Heart left ventricle (tissue), 16 donors: ENCODE results near the gene AURKAIP1. TPM values are rescaled to one million over a fixed set of nuclear protein-coding genes. Genes with fewer than 3 reads are reported as not detected.

ENCODE experiments used
- ATAC-seq, 4 donors: fragments of 200-7000 bp; cut with Tn5 transposase; one replicate each; pipeline ENCODE4 v1.9.1; 2020 to 2022; ENCODE audit warnings: moderate library complexity in 4 of 4, mild to moderate bottlenecking in 3 of 4, moderate number of reproducible peaks in 1 of 4
- DNase-seq, 5 donors: peaks; one replicate each; pipeline ENCODE4 v3.0.0-alpha.2; 2020
- H3K27ac ChIP-seq, 12 donors: fragments of 200-600 bp; sonication (generic) in 4 of 12; one replicate each; pipeline versions ENCODE4 v1.5.0 to v1.8.0; 2016 to 2022; ENCODE audit warnings: mild to moderate bottlenecking in 2 of 12
- H3K27me3 ChIP-seq, 9 donors: fragments of 200-600 bp; sonication (generic) in 2 of 9; one replicate each; pipeline versions ENCODE4 v1.5.1 to v1.8.0; 2016 to 2022; ENCODE audit warnings: mild to moderate bottlenecking in 3 of 9
- H3K36me3 ChIP-seq, 9 donors: fragments of 200-600 bp; sonication (generic) in 2 of 9; one replicate each; pipeline versions ENCODE4 v1.5.0 to v1.8.0; 2018 to 2022; ENCODE audit warnings: mild to moderate bottlenecking in 2 of 9
- H3K4me1 ChIP-seq, 12 donors: fragments of 200-600 bp; sonication (generic) in 4 of 12; one replicate each; pipeline versions ENCODE4 v1.5.0 to v1.8.0; 2016 to 2022; ENCODE audit warnings: mild to moderate bottlenecking in 3 of 12
- H3K4me3 ChIP-seq, 12 donors: fragments of 200-600 bp; sonication (generic) in 4 of 12; one replicate each; pipeline versions ENCODE4 v1.5.0 to v1.8.0; 2017 to 2022; ENCODE audit warnings: mild to moderate bottlenecking in 9 of 12, moderate library complexity in 4 of 12
- H3K9me3 ChIP-seq, 12 donors: fragments of 200-600 bp; sonication (generic) in 4 of 12; one replicate each; pipeline versions ENCODE4 v1.5.0 to v1.8.0; 2016 to 2022; ENCODE audit warnings: mild to moderate bottlenecking in 1 of 12
- CTCF ChIP-seq, 12 donors: fragments of 200-600 bp; sonication (generic) in 4 of 12; IDR thresholded peaks; one replicate each; pipeline versions ENCODE4 v1.5.0 to v1.8.0; 2018 to 2022; ENCODE audit warnings: antibody characterized with exemption in 12 of 12, mild to moderate bottlenecking in 5 of 12
- POLR2A ChIP-seq, 2 donors: fragments of 450-650 bp; IDR thresholded peaks; one replicate each; pipeline ENCODE4 v1.6.1; 2017; ENCODE audit warnings: antibody characterized with exemption in 2 of 2, mild to moderate bottlenecking in 2 of 2, moderate library complexity in 2 of 2
- WGBS, 4 donors: extraction: QIAGEN DNeasy Blood & Tissue Kit in 2 of 4; methylation state at CpG; one replicate each; pipeline versions ENCODE4 v1.1.5 to v1.1.7; 2013 to 2018; 5-methylcytosine and 5-hydroxymethylcytosine counted together
- intact Hi-C, 10 donors: fragments of 100-400 bp; cut with DNase I; formaldehyde crosslinking; loops; one replicate each; pipeline versions ENCODE4 v1.11.1 to v1.14.2; 2022
- microRNA-seq, 4 donors: library from miRNA; unstranded; fragments of <30 nt; microRNA quantifications; one replicate each; pipeline versions ENCODE4 to v1.2.0, GENCODE V29; 2017 to 2020
- polyA plus RNA-seq, 2 donors: library from polyadenylated mRNA; stranded (reverse); fragments of 200-250 nt; gene quantifications; one replicate each; pipeline ENCODE4 v1.2.3, GENCODE V29; 2013
- total RNA-seq, 9 donors: library from RNA; depleted of rRNA in 2 of 9; stranded (reverse); fragments of >200 nt in 2 of 9; fragmentation: NEBNext Ultra II Directional in 3 of 9; extraction: Animal tissue kit (Norgen Biotek cat#: 25700) in 3 of 9; gene quantifications; one replicate each; pipeline versions ENCODE4 v1.1.0 to v1.2.4, GENCODE V29; 2016 to 2023
- donor health status: ischemic (EF 13 %, LVEDD 7.1; RV severe dilation, severe dysfunction).
- donor health status: healthy with polysubstance abuse.
- donor health status: DM: no; HTN: yes; CAD: no.
- donor health status: DM: no; HTN: no; CAD: no.
- donor health status: ischemic (EF 25% LVEDD 6.9; RV normal size, moderate dysfunction).
- donor health status: ischemic (EF 25% LVEDD 5.7; RV mildly dilated, moderate dysfunction).
- donor health status: healthy.
- donor health status: DM: yes; HTN: yes; CAD: no.
- donor health status: ischemic (EF 35%, LVEDD 5.7; RV mildly dilated, moderate dysfunction).
- donor health status: nonischemic (EF 11% LVEDD 7.7; RV severe dilation, severe dysfunction).
- donor health status: DM: yes; HTN: yes; CAD: no.
- donor health status: PGD.
- donor health status: ischemic (EF 29% LVEDD 5.4; RV normal size, mild dysfunction).
- donor health status: nonischemic (EF 23%, LVEDD 6.1; RV moderate dilation, normal function).

AURKAIP1 gene
- total and polyA plus RNA-seq, 11 donors = 157 to 465 (median 192) TPM

GRCh38 chr1:1324524-1325287, 50.3 kb downstream of the AURKAIP1 start, which contains the start of the genes CPTP and INTS11:
CPTP (plus strand) TSS chr1:1324802; CDS start chr1:1326911, 2,109 bp downstream.
INTS11 (minus strand) TSS chr1:1324660; CDS start chr1:1324608, 52 bp downstream.
- peak within 1 kb of the TSS; percentile 73 to 100 (median 95) for H3K4me3 ChIP-seq
- H3K27ac ChIP-seq = peak within 1 kb of the TSS; percentile 88 to 98 (median 96)
- peak; percentile 94 to 99 (median 96) for DNase-seq
- H3K36me3 ChIP-seq = peaks cover 0 to 38% (median 33%) of the 10 kb centered on the region in 9 donors
- H3K4me1 ChIP-seq = peaks cover 7 to 80% (median 43%) of the 10 kb centered on the region in 12 donors
- H3K9me3 ChIP-seq = no peaks in the 10 kb centered on the region
- whole genome bisulfite sequencing, 4 donors = 0 to 2% (median 1%) methylated on average over 5 to 84 of the region's 84 CpGs
- TF ChIP-seq POLR2A (IDR thresholded peaks at IDR 0.05) (peak; percentile 52 to 81), CTCF (IDR thresholded peaks at IDR 0.05) (no peak)
- ATAC-seq = peak; percentile 55 to 81 (median 80)
- intact Hi-C loops = loop anchor here in 1 of 10 donors (2.0 kb wide), 1 partner anchor 24 kb away; the partner anchor contains the start of gene DVL1
- no peaks in the 10 kb centered on the region for H3K27me3 ChIP-seq

GRCh38 chr1:1324084-1324523, 50.9 kb downstream of the AURKAIP1 start:
- WGBS, 4 donors = 0 to 1% (median 0%) methylated on average over 5 to 41 of the region's 41 CpGs
- DNase-seq (no peak), ATAC-seq (no peak)
- H3K27ac ChIP-seq = peak overlapping the region; percentile 67 to 98 (median 96)
- TF ChIP-seq POLR2A (IDR thresholded peaks at IDR 0.05) (no peak), CTCF (IDR thresholded peaks at IDR 0.05) (no peak)
- H3K4me3 ChIP-seq = peak overlapping the region; percentile 73 to 100 (median 95)
- no peaks in the 10 kb centered on the region for H3K27me3 ChIP-seq
- peaks cover 0 to 44% (median 36%) of the 10 kb centered on the region in 9 donors for H3K36me3 ChIP-seq
- H3K9me3 ChIP-seq = no peaks in the 10 kb centered on the region
- intact Hi-C loops = loop anchor here in 1 of 10 donors (2.0 kb wide), 1 partner anchor 25 kb away; the partner anchor contains the start of gene DVL1
- peaks cover 7 to 80% (median 43%) of the 10 kb centered on the region in 12 donors for H3K4me1 ChIP-seq

Small RNA genes within 50 kb of the gene (microRNA-seq; reads per million reads assigned to microRNA genes)
- 0 to 0.62 (median 0.10) reads per million in 4 donors for gene MIR6808

Other genes with a start within 250 kb of the AURKAIP1 start
- under 1 TPM in 5 of 9 donors, not detected in 4; 0.14 to 0.53 (median 0.27) TPM for gene TTLL10, start 201.3 kb downstream of the AURKAIP1 start, total RNA-seq
- gene TTLL10, start 201.3 kb downstream of the AURKAIP1 start, polyA plus RNA-seq = under 1 TPM; 0.03 to 0.19 TPM
- under 1 TPM in 2 of 9 donors, not detected in 7; 0.77 to 0.93 TPM for gene TNFRSF18, start 168.6 kb downstream of the AURKAIP1 start, total RNA-seq
- under 1 TPM in 1 of 2 donors, not detected in 1; 0.24 TPM for gene TNFRSF18, start 168.6 kb downstream of the AURKAIP1 start, polyA plus RNA-seq
- 10 to 100 TPM in 1 of 9 donors, 1 to 10 TPM in 8; 1.1 to 23.8 (median 2.7) TPM for gene TNFRSF4, start 161.1 kb downstream of the AURKAIP1 start, total RNA-seq
- gene TNFRSF4, start 161.1 kb downstream of the AURKAIP1 start, polyA plus RNA-seq = 1 to 10 TPM; 3.2 to 4.0 TPM
- 100 to 1,000 TPM; 102 to 167 (median 120) TPM for gene SDF4, start 143.2 kb downstream of the AURKAIP1 start, total RNA-seq
- gene SDF4, start 143.2 kb downstream of the AURKAIP1 start, polyA plus RNA-seq = 100 to 1,000 TPM; 102 to 212 TPM
- 10 to 100 TPM in 7 of 9 donors, 1 to 10 TPM in 2; 8.1 to 21.4 (median 11.2) TPM for gene B3GALT6, start 143.0 kb downstream of the AURKAIP1 start, total RNA-seq
- 10 to 100 TPM in 1 of 2 donors, 1 to 10 TPM in 1; 6.7 to 15.7 TPM for gene B3GALT6, start 143.0 kb downstream of the AURKAIP1 start, polyA plus RNA-seq
- 1 to 10 TPM in 2 of 9 donors, under 1 TPM in 5, not detected in 2; 0.72 to 3.5 (median 0.85) TPM for gene C1QTNF12, start 128.5 kb downstream of the AURKAIP1 start, total RNA-seq
- gene C1QTNF12, start 128.5 kb downstream of the AURKAIP1 start, polyA plus RNA-seq = under 1 TPM; 0.84 to 0.93 TPM
- 10 to 100 TPM; 23.3 to 43.9 (median 33.2) TPM for gene UBE2J2, start 101.4 kb downstream of the AURKAIP1 start, total RNA-seq
- gene UBE2J2, start 101.4 kb downstream of the AURKAIP1 start, polyA plus RNA-seq = 10 to 100 TPM; 38.7 to 53.6 TPM
- gene SCNN1D, start 94.8 kb downstream of the AURKAIP1 start, total RNA-seq = 10 to 100 TPM in 1 of 9 donors, 1 to 10 TPM in 5, under 1 TPM in 3; 0.81 to 12.2 (median 3.7) TPM
- gene SCNN1D, start 94.8 kb downstream of the AURKAIP1 start, polyA plus RNA-seq = 1 to 10 TPM in 1 of 2 donors, under 1 TPM in 1; 0.47 to 6.2 TPM
- 10 to 100 TPM; 28.7 to 56.3 (median 34.1) TPM for gene ACAP3, start 67.3 kb downstream of the AURKAIP1 start, total RNA-seq
- 10 to 100 TPM; 20.1 to 59.5 TPM for gene ACAP3, start 67.3 kb downstream of the AURKAIP1 start, polyA plus RNA-seq
- 10 to 100 TPM in 4 of 9 donors, 1 to 10 TPM in 5; 6.8 to 17.7 (median 9.7) TPM for gene PUSL1, start 66.6 kb downstream of the AURKAIP1 start, total RNA-seq
- 10 to 100 TPM; 16.0 to 16.2 TPM for gene PUSL1, start 66.6 kb downstream of the AURKAIP1 start, polyA plus RNA-seq
- 10 to 100 TPM; 46.8 to 91.3 (median 67.6) TPM for gene INTS11, start 50.5 kb downstream of the AURKAIP1 start, total RNA-seq
- gene INTS11, start 50.5 kb downstream of the AURKAIP1 start, polyA plus RNA-seq = 100 to 1,000 TPM in 1 of 2 donors, 10 to 100 TPM in 1; 81.7 to 117 TPM
- 100 to 1,000 TPM in 2 of 9 donors, 10 to 100 TPM in 7; 50.7 to 220 (median 72.4) TPM for gene CPTP, start 50.4 kb downstream of the AURKAIP1 start, total RNA-seq
- gene CPTP, start 50.4 kb downstream of the AURKAIP1 start, polyA plus RNA-seq = 100 to 1,000 TPM in 1 of 2 donors, 10 to 100 TPM in 1; 57.6 to 226 TPM
- gene TAS1R3, start 43.9 kb downstream of the AURKAIP1 start, total RNA-seq = under 1 TPM; 0.21 to 0.80 (median 0.38) TPM
- 1 to 10 TPM in 1 of 2 donors, under 1 TPM in 1; 0.24 to 1.3 TPM for gene TAS1R3, start 43.9 kb downstream of the AURKAIP1 start, polyA plus RNA-seq
- gene DVL1, start 25.8 kb downstream of the AURKAIP1 start, total RNA-seq = 100 to 1,000 TPM in 3 of 9 donors, 10 to 100 TPM in 6; 75.3 to 177 (median 85.3) TPM
- 100 to 1,000 TPM; 110 to 129 TPM for gene DVL1, start 25.8 kb downstream of the AURKAIP1 start, polyA plus RNA-seq
- 10 to 100 TPM; 10.5 to 49.3 (median 20.0) TPM for gene MXRA8, start 16.7 kb downstream of the AURKAIP1 start, total RNA-seq
- gene MXRA8, start 16.7 kb downstream of the AURKAIP1 start, polyA plus RNA-seq = 10 to 100 TPM; 17.7 to 19.5 TPM
- gene CCNL2, start 24.1 kb upstream of the AURKAIP1 start, total RNA-seq = 10 to 100 TPM; 35.4 to 66.5 (median 50.7) TPM
- 10 to 100 TPM; 42.3 to 87.8 TPM for gene CCNL2, start 24.1 kb upstream of the AURKAIP1 start, polyA plus RNA-seq
- 100 to 1,000 TPM; 112 to 208 (median 128) TPM for gene MRPL20, start 32.1 kb upstream of the AURKAIP1 start, total RNA-seq
- 100 to 1,000 TPM; 147 to 238 TPM for gene MRPL20, start 32.1 kb upstream of the AURKAIP1 start, polyA plus RNA-seq
- 1 to 10 TPM in 8 of 9 donors, under 1 TPM in 1; 0.58 to 4.0 (median 1.3) TPM for gene ANKRD65, start 46.1 kb upstream of the AURKAIP1 start, total RNA-seq
- gene ANKRD65, start 46.1 kb upstream of the AURKAIP1 start, polyA plus RNA-seq = 1 to 10 TPM in 1 of 2 donors, under 1 TPM in 1; 0.86 to 1.5 TPM
- gene VWA1, start 60.5 kb upstream of the AURKAIP1 start, total RNA-seq = 10 to 100 TPM; 11.0 to 49.5 (median 18.8) TPM
- 10 to 100 TPM in 1 of 2 donors, 1 to 10 TPM in 1; 7.0 to 13.2 TPM for gene VWA1, start 60.5 kb upstream of the AURKAIP1 start, polyA plus RNA-seq
- gene ATAD3C, start 74.5 kb upstream of the AURKAIP1 start, total RNA-seq = 1 to 10 TPM in 3 of 9 donors, under 1 TPM in 4, not detected in 2; 0.12 to 3.4 (median 0.60) TPM
- under 1 TPM; 0.49 to 0.53 TPM for gene ATAD3C, start 74.5 kb upstream of the AURKAIP1 start, polyA plus RNA-seq
- gene ATAD3B, start 96.6 kb upstream of the AURKAIP1 start, total RNA-seq = 10 to 100 TPM in 2 of 9 donors, 1 to 10 TPM in 7; 2.2 to 12.1 (median 5.8) TPM
- 10 to 100 TPM; 11.0 to 15.6 TPM for gene ATAD3B, start 96.6 kb upstream of the AURKAIP1 start, polyA plus RNA-seq
- gene ATAD3A, start 137.0 kb upstream of the AURKAIP1 start, total RNA-seq = 10 to 100 TPM; 11.3 to 25.3 (median 18.1) TPM
- gene ATAD3A, start 137.0 kb upstream of the AURKAIP1 start, polyA plus RNA-seq = 10 to 100 TPM; 21.5 to 49.5 TPM
- gene TMEM240, start 165.4 kb upstream of the AURKAIP1 start, total RNA-seq = 1 to 10 TPM in 8 of 9 donors, not detected in 1; 2.6 to 5.6 (median 4.2) TPM
- gene TMEM240, start 165.4 kb upstream of the AURKAIP1 start, polyA plus RNA-seq = 10 to 100 TPM in 1 of 2 donors, 1 to 10 TPM in 1; 1.5 to 12.4 TPM
- 100 to 1,000 TPM in 5 of 9 donors, 10 to 100 TPM in 4; 76.3 to 160 (median 106) TPM for gene SSU72, start 199.7 kb upstream of the AURKAIP1 start, total RNA-seq
- gene SSU72, start 199.7 kb upstream of the AURKAIP1 start, polyA plus RNA-seq = 100 to 1,000 TPM; 113 to 138 TPM
- gene FNDC10, start 224.9 kb upstream of the AURKAIP1 start, total RNA-seq = 1 to 10 TPM; 1.9 to 6.7 (median 3.6) TPM
- 1 to 10 TPM; 1.1 to 4.6 TPM for gene FNDC10, start 224.9 kb upstream of the AURKAIP1 start, polyA plus RNA-seq
- gene MIB2, start 240.3 kb upstream of the AURKAIP1 start, total RNA-seq = 100 to 1,000 TPM in 1 of 9 donors, 10 to 100 TPM in 8; 59.2 to 114 (median 76.3) TPM
- 100 to 1,000 TPM in 1 of 2 donors, 10 to 100 TPM in 1; 40.7 to 121 TPM for gene MIB2, start 240.3 kb upstream of the AURKAIP1 start, polyA plus RNA-seq